ENCODE data around the gene SEMA3E. TPM values are rescaled to one million over a fixed set of nuclear protein-coding genes. Genes with fewer than 3 reads are reported as not detected.
"Not testable (repeated sequence)": the region's sequence is repeated elsewhere in the genome, so short reads cannot be mapped to it uniquely, and the experiment has no call there.

SEMA3E gene
- total and polyA plus RNA-seq, 2 donors, result 1.8 to 3.1 TPM

DNA sequence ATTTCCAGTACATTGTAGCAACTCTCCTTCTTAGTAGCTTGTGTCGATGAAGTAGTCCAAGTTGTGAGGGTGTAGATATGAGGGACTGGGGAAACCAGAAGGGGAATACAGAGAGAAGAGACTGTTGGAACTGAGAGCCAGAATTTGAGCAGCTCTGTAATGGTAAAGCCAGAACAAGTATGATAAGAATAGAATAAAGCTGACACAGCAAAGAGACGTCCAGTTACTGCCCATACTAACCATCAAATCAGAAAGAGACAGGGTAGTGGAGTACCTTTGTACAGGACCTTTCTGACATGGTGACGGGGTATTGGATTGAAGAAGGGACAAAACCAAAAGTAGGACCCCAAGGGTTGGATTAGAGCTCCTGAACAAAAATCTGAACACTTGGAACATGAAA lies 206.0 kb downstream of the SEMA3E start:
- H3K36me3 ChIP-seq (ENCODE audit: control insufficient read depth in 2 of 2, insufficient read depth in 2 of 2, low read length in 1 of 2), result no peaks in the 10 kb centered on the region
- WGBS, result 92% methylated on average over 3 of the region's 3 CpGs
- H3K4me3 ChIP-seq (ENCODE audit: low read length in 2 of 2), result no peak overlapping the region
- no peaks in the 10 kb centered on the region for H3K9me3 ChIP-seq (ENCODE audit: control insufficient read depth in 2 of 2, insufficient read depth in 1 of 2, low read length in 1 of 2)
- DNase-seq (ENCODE audit: low read depth in 6 of 9, low spot score in 9 of 9), result no peak
- H3K27ac ChIP-seq (ENCODE audit: low read depth in 1 of 2, low read length in 1 of 2), result no peak overlapping the region
- H3K27me3 ChIP-seq (ENCODE audit: control insufficient read depth in 2 of 2, insufficient read depth in 1 of 2, low read length in 1 of 2), result no peaks in the 10 kb centered on the region
- no peaks in the 10 kb centered on the region for H3K4me1 ChIP-seq (ENCODE audit: control insufficient read depth in 2 of 2, insufficient read depth in 2 of 2, low read length in 2 of 2)

DNA sequence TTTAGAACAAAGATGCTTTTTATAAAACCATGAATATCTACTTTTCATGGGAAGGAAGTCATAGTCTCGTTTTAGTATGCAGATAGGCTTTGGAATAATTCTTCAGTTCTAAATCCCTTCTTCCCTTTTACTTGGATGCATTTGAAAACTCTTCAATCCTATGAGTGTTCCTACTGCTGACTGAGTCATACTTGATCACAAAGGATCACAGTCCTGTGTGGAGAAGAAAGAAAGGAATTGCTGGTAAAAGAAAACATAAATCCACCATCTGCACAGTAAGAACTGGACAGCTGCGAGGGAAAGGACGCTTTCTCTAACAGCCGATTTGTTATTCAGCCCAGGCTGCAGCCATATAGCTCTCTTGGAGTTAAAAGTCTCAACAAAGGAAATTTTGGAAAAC lies 209.9 kb downstream of the SEMA3E start:
- Histone ChIP-seq H3K27me3 (ENCODE audit: control insufficient read depth in 2 of 2, insufficient read depth in 1 of 2, low read length in 1 of 2) (no peaks in the 10 kb centered on the region), H3K9me3 (ENCODE audit: control insufficient read depth in 2 of 2, insufficient read depth in 1 of 2, low read length in 1 of 2) (no peaks in the 10 kb centered on the region), H3K36me3 (ENCODE audit: control insufficient read depth in 2 of 2, insufficient read depth in 2 of 2, low read length in 1 of 2) (no peaks in the 10 kb centered on the region), H3K4me3 (ENCODE audit: low read length in 2 of 2) (no peak overlapping the region), H3K27ac (ENCODE audit: low read depth in 1 of 2, low read length in 1 of 2) (no peak overlapping the region), H3K4me1 (ENCODE audit: control insufficient read depth in 2 of 2, insufficient read depth in 2 of 2, low read length in 2 of 2) (no peaks in the 10 kb centered on the region)
- 71% methylated on average over 4 of the region's 4 CpGs for whole genome bisulfite sequencing
- DNase-seq (ENCODE audit: low read depth in 6 of 9, low spot score in 9 of 9), result no peak

DNA sequence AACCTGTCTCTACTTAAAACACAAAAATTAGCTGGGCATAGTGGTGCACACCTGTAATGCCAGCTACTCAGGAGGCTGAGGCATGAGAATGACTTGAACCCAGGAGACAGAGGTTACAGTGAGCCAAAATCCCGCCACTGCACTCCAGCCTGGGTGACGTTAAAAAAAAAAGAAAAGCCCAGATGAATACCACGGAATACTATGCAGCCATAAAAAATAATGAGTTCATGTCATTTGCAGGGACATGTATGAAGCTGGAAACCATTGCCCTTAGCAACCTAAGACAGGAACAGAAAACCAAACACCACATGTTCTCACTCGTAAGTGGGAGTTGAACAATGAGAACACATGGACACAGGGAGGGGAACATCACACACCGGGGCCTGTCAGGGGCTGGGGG lies 218.7 kb downstream of the SEMA3E start:
- not testable (repeated sequence) for H3K9me3 ChIP-seq (ENCODE audit: control insufficient read depth in 2 of 2, insufficient read depth in 1 of 2, low read length in 1 of 2); DNase-seq (ENCODE audit: low read depth in 6 of 9, low spot score in 9 of 9); H3K4me1 ChIP-seq (ENCODE audit: control insufficient read depth in 2 of 2, insufficient read depth in 2 of 2, low read length in 2 of 2); H3K4me3 ChIP-seq (ENCODE audit: low read length in 2 of 2); H3K27ac ChIP-seq (ENCODE audit: low read depth in 1 of 2, low read length in 1 of 2); H3K36me3 ChIP-seq (ENCODE audit: control insufficient read depth in 2 of 2, insufficient read depth in 2 of 2, low read length in 1 of 2); H3K27me3 ChIP-seq (ENCODE audit: control insufficient read depth in 2 of 2, insufficient read depth in 1 of 2, low read length in 1 of 2)
- 96% methylated on average over 5 of the region's 5 CpGs for WGBS

DNA sequence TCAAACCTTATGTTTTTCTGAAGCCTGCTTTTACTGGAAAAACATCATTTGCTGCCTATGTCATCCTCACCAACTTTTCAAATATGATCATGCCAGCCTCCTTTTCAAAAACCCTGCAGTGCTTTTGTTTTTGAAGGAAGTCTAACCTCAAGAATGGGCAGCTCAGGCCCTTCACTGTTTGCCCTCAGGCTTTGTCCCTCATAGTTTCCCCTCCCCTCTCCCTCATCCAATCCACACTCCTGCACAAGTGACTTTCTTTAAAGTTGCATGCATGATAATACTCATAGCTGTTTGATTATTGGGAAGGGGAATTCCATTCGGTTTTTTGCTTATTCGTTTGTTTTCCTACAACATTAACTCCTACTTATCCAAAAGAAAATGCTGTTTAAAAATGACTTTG lies 219.4 kb downstream of the SEMA3E start:
- Histone ChIP-seq H3K27me3 (ENCODE audit: control insufficient read depth in 2 of 2, insufficient read depth in 1 of 2, low read length in 1 of 2) (no peaks in the 10 kb centered on the region), H3K4me3 (ENCODE audit: low read length in 2 of 2) (no peak overlapping the region), H3K27ac (ENCODE audit: low read depth in 1 of 2, low read length in 1 of 2) (no peak overlapping the region), H3K9me3 (ENCODE audit: control insufficient read depth in 2 of 2, insufficient read depth in 1 of 2, low read length in 1 of 2) (no peaks in the 10 kb centered on the region), H3K4me1 (ENCODE audit: control insufficient read depth in 2 of 2, insufficient read depth in 2 of 2, low read length in 2 of 2) (no peaks in the 10 kb centered on the region), H3K36me3 (ENCODE audit: control insufficient read depth in 2 of 2, insufficient read depth in 2 of 2, low read length in 1 of 2) (no peaks in the 10 kb centered on the region)
- no peak for DNase-seq (ENCODE audit: low read depth in 6 of 9, low spot score in 9 of 9)
- whole genome bisulfite sequencing, result 39% methylated on average over 2 of the region's 2 CpGs

DNA sequence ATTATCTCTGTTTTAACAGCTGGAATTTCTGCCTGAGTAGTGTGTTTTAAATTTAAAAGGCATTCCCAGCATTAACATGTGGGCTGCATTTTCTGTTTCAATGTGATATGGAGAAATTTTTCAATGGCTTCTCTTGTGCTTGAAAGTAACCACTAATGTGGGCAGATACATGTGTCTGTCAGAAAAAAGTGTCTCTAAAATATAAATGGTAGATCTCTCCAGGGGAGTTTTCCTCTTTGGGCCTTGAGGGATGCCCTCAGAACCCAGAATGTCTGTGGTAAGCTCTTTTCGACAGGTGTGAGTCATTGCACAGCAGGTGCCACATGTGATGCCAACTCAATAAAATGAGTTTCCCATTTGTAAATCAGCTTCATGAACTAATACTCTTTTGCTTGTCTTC lies 221.1 kb downstream of the SEMA3E start:
- no peak for DNase-seq (ENCODE audit: low read depth in 6 of 9, low spot score in 9 of 9)
- no peaks in the 10 kb centered on the region for H3K4me1 ChIP-seq (ENCODE audit: control insufficient read depth in 2 of 2, insufficient read depth in 2 of 2, low read length in 2 of 2)
- H3K36me3 ChIP-seq (ENCODE audit: control insufficient read depth in 2 of 2, insufficient read depth in 2 of 2, low read length in 1 of 2), result no peaks in the 10 kb centered on the region
- H3K4me3 ChIP-seq (ENCODE audit: low read length in 2 of 2), result no peak overlapping the region
- no peaks in the 10 kb centered on the region for H3K27me3 ChIP-seq (ENCODE audit: control insufficient read depth in 2 of 2, insufficient read depth in 1 of 2, low read length in 1 of 2)
- no peaks in the 10 kb centered on the region for H3K9me3 ChIP-seq (ENCODE audit: control insufficient read depth in 2 of 2, insufficient read depth in 1 of 2, low read length in 1 of 2)
- no peak overlapping the region for H3K27ac ChIP-seq (ENCODE audit: low read depth in 1 of 2, low read length in 1 of 2)
- WGBS, result 93% methylated on average over 1 of the region's 1 CpG

DNA sequence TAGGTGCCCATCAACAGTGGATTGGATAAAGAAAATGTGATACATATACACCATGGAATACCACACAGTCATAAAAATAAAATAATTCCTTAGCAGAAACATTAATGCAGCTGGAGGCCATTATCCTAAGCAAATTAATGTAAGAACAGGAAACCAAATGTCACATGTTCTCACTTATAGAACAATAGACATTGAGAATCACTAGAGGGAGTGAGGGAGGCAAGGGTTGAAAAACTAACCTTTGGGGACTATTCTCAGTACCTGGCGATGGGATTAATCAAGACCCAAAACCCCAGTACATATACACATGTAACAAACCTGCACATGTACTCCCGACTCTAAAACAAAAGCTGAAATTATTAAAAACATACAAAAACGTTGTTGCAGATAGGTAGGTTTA lies 222.6 kb downstream of the SEMA3E start:
- Histone ChIP-seq H3K4me1 (ENCODE audit: control insufficient read depth in 2 of 2, insufficient read depth in 2 of 2, low read length in 2 of 2) (no peaks in the 10 kb centered on the region), H3K27ac (ENCODE audit: low read depth in 1 of 2, low read length in 1 of 2) (no peak overlapping the region), H3K4me3 (ENCODE audit: low read length in 2 of 2) (no peak overlapping the region), H3K36me3 (ENCODE audit: control insufficient read depth in 2 of 2, insufficient read depth in 2 of 2, low read length in 1 of 2) (no peaks in the 10 kb centered on the region), H3K27me3 (ENCODE audit: control insufficient read depth in 2 of 2, insufficient read depth in 1 of 2, low read length in 1 of 2) (no peaks in the 10 kb centered on the region), H3K9me3 (ENCODE audit: control insufficient read depth in 2 of 2, insufficient read depth in 1 of 2, low read length in 1 of 2) (no peaks in the 10 kb centered on the region)
- DNase-seq (ENCODE audit: low read depth in 6 of 9, low spot score in 9 of 9), result no peak
- WGBS, result 86% methylated on average over 3 of the region's 3 CpGs

DNA sequence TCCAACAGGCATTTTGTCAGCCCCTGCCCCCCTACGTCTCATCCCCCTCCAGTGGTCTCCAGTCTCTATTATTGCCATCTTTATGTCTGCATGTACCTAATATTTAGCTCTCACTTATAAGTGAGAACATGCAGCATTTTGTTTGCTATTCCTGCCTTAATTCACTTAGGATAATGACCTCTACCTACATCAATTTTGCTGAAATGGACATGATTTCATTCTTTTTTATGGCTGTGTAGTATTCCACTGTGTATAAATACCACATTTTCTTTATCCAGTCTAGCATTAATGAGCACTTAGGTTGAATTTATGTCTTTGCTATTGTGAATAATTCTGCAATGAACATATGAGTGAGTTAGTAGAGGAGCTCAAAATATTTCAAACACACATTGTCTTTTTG lies 229.9 kb downstream of the SEMA3E start:
- no peak for DNase-seq (ENCODE audit: low read depth in 6 of 9, low spot score in 9 of 9)
- no peaks in the 10 kb centered on the region for H3K36me3 ChIP-seq (ENCODE audit: control insufficient read depth in 2 of 2, insufficient read depth in 2 of 2, low read length in 1 of 2)
- H3K27me3 ChIP-seq (ENCODE audit: control insufficient read depth in 2 of 2, insufficient read depth in 1 of 2, low read length in 1 of 2), result no peaks in the 10 kb centered on the region
- WGBS, result 90% methylated on average over 1 of the region's 1 CpG
- no peaks in the 10 kb centered on the region for H3K4me1 ChIP-seq (ENCODE audit: control insufficient read depth in 2 of 2, insufficient read depth in 2 of 2, low read length in 2 of 2)
- H3K27ac ChIP-seq (ENCODE audit: low read depth in 1 of 2, low read length in 1 of 2), result no peak overlapping the region
- H3K4me3 ChIP-seq (ENCODE audit: low read length in 2 of 2), result no peak overlapping the region
- H3K9me3 ChIP-seq (ENCODE audit: control insufficient read depth in 2 of 2, insufficient read depth in 1 of 2, low read length in 1 of 2), result no peaks in the 10 kb centered on the region

DNA sequence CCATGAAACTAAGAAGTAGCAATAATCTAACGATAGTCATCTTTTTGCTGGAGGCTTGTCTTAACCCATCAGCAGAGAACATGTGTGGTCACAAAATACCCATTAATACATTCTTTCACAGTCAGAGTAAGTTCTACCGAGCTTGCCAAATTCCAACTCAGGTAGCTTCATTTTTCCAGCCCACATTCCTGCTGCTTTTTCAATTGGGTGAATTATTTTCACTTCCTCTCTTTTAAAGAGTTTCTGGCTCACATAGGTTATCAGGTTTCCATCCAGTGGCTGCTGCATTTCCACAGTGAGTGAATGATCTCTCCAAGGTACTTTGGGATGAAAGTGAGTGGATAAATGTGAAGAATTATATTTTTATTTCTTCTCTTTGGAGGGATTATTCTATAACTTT lies 233.1 kb downstream of the SEMA3E start:
- Histone ChIP-seq H3K4me3 (ENCODE audit: low read length in 2 of 2) (no peak overlapping the region), H3K4me1 (ENCODE audit: control insufficient read depth in 2 of 2, insufficient read depth in 2 of 2, low read length in 2 of 2) (no peaks in the 10 kb centered on the region), H3K36me3 (ENCODE audit: control insufficient read depth in 2 of 2, insufficient read depth in 2 of 2, low read length in 1 of 2) (no peaks in the 10 kb centered on the region), H3K27me3 (ENCODE audit: control insufficient read depth in 2 of 2, insufficient read depth in 1 of 2, low read length in 1 of 2) (no peaks in the 10 kb centered on the region), H3K9me3 (ENCODE audit: control insufficient read depth in 2 of 2, insufficient read depth in 1 of 2, low read length in 1 of 2) (no peaks in the 10 kb centered on the region), H3K27ac (ENCODE audit: low read depth in 1 of 2, low read length in 1 of 2) (no peak overlapping the region)
- 59% methylated on average over 2 of the region's 2 CpGs for WGBS
- peak in 1 of 9 donors; percentile 7 for DNase-seq (ENCODE audit: low read depth in 6 of 9, low spot score in 9 of 9)

DNA sequence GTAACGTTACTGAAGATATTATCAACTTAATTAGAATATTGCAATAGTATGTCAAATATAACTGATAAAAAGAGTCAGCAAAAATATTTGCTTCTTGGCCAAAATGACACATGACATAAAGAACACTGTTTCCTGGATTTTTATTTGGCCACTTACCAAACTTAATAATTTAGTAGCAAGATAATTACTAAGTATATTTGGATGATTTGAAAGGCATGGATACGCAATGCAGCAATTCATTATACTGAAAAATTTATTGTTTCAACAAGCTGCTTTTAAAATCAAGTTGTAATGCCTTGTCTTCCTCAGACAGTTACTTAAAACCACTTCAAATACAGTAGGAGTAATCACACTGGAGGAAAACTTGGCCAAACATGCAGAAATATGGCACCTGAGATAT lies 234.0 kb downstream of the SEMA3E start:
- Histone ChIP-seq H3K4me3 (ENCODE audit: low read length in 2 of 2) (no peak overlapping the region), H3K27me3 (ENCODE audit: control insufficient read depth in 2 of 2, insufficient read depth in 1 of 2, low read length in 1 of 2) (no peaks in the 10 kb centered on the region), H3K27ac (ENCODE audit: low read depth in 1 of 2, low read length in 1 of 2) (no peak overlapping the region), H3K9me3 (ENCODE audit: control insufficient read depth in 2 of 2, insufficient read depth in 1 of 2, low read length in 1 of 2) (no peaks in the 10 kb centered on the region), H3K4me1 (ENCODE audit: control insufficient read depth in 2 of 2, insufficient read depth in 2 of 2, low read length in 2 of 2) (no peaks in the 10 kb centered on the region), H3K36me3 (ENCODE audit: control insufficient read depth in 2 of 2, insufficient read depth in 2 of 2, low read length in 1 of 2) (no peaks in the 10 kb centered on the region)
- 40% methylated on average over 2 of the region's 2 CpGs for WGBS
- no peak for DNase-seq (ENCODE audit: low read depth in 6 of 9, low spot score in 9 of 9)

DNA sequence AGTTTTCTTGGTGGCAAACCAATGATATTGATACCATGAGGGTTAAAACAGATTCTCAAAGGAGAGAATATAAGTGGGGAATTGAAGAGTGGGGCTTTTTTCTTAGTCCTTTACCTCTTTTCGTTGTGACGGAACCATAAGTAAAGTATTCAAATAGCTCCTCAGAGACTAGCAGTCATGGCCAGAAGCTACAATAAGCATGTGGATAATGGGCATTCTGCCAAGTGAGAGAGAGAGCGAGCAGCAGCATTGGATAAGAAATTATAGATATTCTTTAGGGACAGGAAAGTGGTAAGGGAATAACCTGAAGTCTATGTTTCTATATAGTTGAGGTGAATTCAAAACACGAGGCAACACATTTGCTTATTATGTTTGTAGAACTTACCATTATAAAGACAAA lies 235.1 kb downstream of the SEMA3E start:
- no peak for DNase-seq (ENCODE audit: low read depth in 6 of 9, low spot score in 9 of 9)
- Histone ChIP-seq H3K27me3 (ENCODE audit: control insufficient read depth in 2 of 2, insufficient read depth in 1 of 2, low read length in 1 of 2) (no peaks in the 10 kb centered on the region), H3K4me1 (ENCODE audit: control insufficient read depth in 2 of 2, insufficient read depth in 2 of 2, low read length in 2 of 2) (no peaks in the 10 kb centered on the region), H3K27ac (ENCODE audit: low read depth in 1 of 2, low read length in 1 of 2) (no peak overlapping the region), H3K9me3 (ENCODE audit: control insufficient read depth in 2 of 2, insufficient read depth in 1 of 2, low read length in 1 of 2) (no peaks in the 10 kb centered on the region), H3K36me3 (ENCODE audit: control insufficient read depth in 2 of 2, insufficient read depth in 2 of 2, low read length in 1 of 2) (no peaks in the 10 kb centered on the region), H3K4me3 (ENCODE audit: low read length in 2 of 2) (no peak overlapping the region)
- 64% methylated on average over 4 of the region's 4 CpGs for WGBS

Measured in thymus (tissue), 11 donors.